ENCODE data around the gene RASA1.

- TF ChIP-seq CTCF (IDR thresholded peaks at IDR 0.05) (no peak), POLR2A (IDR thresholded peaks at IDR 0.05) (no peak)
These were observed 37.9 kb upstream of the RASA1 start for GRCh38 chr5:87229780-87230179.
